Right lobe of liver (tissue), 6 donors: ENCODE data around the gene POU2F3. TPM values are rescaled to one million over a fixed set of nuclear protein-coding genes. Genes with fewer than 3 reads are reported as not detected.
"Not testable (repeated sequence)": the region's sequence is repeated elsewhere in the genome, so short reads cannot be mapped to it uniquely, and the experiment has no call there.

Source experiments
- ATAC-seq, 4 donors: fragments of 200-7000 bp; cut with Tn5 transposase; one replicate each; pipeline ENCODE4 v1.9.1; 2020; ENCODE audit warnings: mild to moderate bottlenecking in 4 of 4, moderate library complexity in 4 of 4
- DNase-seq, 3 donors: peaks; one replicate each; pipeline ENCODE4 v3.0.0-alpha.2; 2020
- H3K27ac ChIP-seq, 3 donors: fragments of 200-600 bp; one replicate each; pipeline ENCODE4 v1.8.0; 2022
- H3K27me3 ChIP-seq, 2 donors: fragments of 200-600 bp; one replicate each; pipeline ENCODE4 v1.8.0; 2022
- H3K36me3 ChIP-seq, 4 donors: fragments of 200-600 bp; sonication (generic) in 1 of 4; one replicate each; pipeline versions ENCODE4 v1.5.1 to v1.8.0; 2017 to 2022; ENCODE audit warnings: control low read depth in 1 of 4
- H3K4me1 ChIP-seq, 4 donors: fragments of 200-600 bp; sonication (generic) in 1 of 4; one replicate each; pipeline versions ENCODE4 v1.5.1 to v1.8.0; 2017 to 2022; ENCODE audit warnings: control low read depth in 1 of 4
- H3K4me3 ChIP-seq, 3 donors: fragments of 200-600 bp; one replicate each; pipeline ENCODE4 v1.8.0; 2022
- H3K9me3 ChIP-seq, 4 donors: fragments of 200-600 bp; sonication (generic) in 1 of 4; one replicate each; pipeline versions ENCODE4 v1.5.1 to v1.8.0; 2017 to 2022; ENCODE audit warnings: control low read depth in 1 of 4
- CTCF ChIP-seq, 4 donors: fragments of 200-600 bp in 3 of 4; fragments of 450-650 bp in 1 of 4; IDR thresholded peaks; one replicate each; pipeline versions ENCODE4 v1.5.1 to v1.8.0; 2016 to 2022; ENCODE audit warnings: antibody characterized with exemption in 4 of 4, mild to moderate bottlenecking in 2 of 4
- POLR2A ChIP-seq: fragments of 450-650 bp; IDR thresholded peaks from one replicate; pipeline ENCODE4 v1.6.1; 2017; ENCODE audit warnings: antibody characterized with exemption, mild to moderate bottlenecking
- WGBS: methylation state at CpG from one replicate; pipeline ENCODE4 v1.1.6; 2018; ENCODE audit warnings: low coverage, low lambda C conversion rate; ENCODE audit not compliant: insufficient coverage; ENCODE audit errors: missing lambda C conversion rate; 5-methylcytosine and 5-hydroxymethylcytosine counted together
- intact Hi-C, 2 donors: fragments of 100-400 bp; cut with DNase I; formaldehyde crosslinking; loops; one replicate each; pipeline versions ENCODE4 v1.11.2 to v1.14.1; 2022
- total RNA-seq, 6 experiments: library from RNA; depleted of rRNA in 2 of 6; stranded (reverse); fragments of >200 nt in 2 of 6; fragmentation: NEBNext Ultra II Directional in 3 of 6; extraction: Animal tissue kit (Norgen Biotek cat#: 25700) in 3 of 6; gene quantifications; one replicate each; pipeline versions ENCODE4 v1.1.0 to v1.2.4, GENCODE V29; 2016 to 2023
- donor health status: DM: no; HTN: yes; CAD: no.
- donor health status: DM: no; HTN: no; CAD: no.
- donor health status: DM: no; HTN: no; CAD: no.
- donor health status: DM: no; HTN: yes; CAD: no.
- donor health status: DM: no; HTN: yes; CAD: no.

Gene POU2F3
- total RNA-seq, 6 experiments from 2014 or later = not detected

- intact Hi-C loops = loop anchor here in 1 of 2 donors (5.0 kb wide), 1 partner anchor 53 kb away; no protein-coding TSS in a partner anchor
- TF ChIP-seq CTCF (IDR thresholded peaks at IDR 0.05) = no peak
- TF ChIP-seq POLR2A = no peak
- 49% methylated on average over 9 of the region's 13 CpGs for WGBS
- Histone ChIP-seq H3K9me3 (no peaks in the 10 kb centered on the region), H3K4me3 (no peak overlapping the region), H3K4me1 (peaks cover 0 to 3% (median 0%) of the 10 kb centered on the region in 4 donors), H3K27me3 (no peaks in the 10 kb centered on the region), H3K27ac (no peak overlapping the region), H3K36me3 (no peaks in the 10 kb centered on the region)
- ATAC-seq = no peak
- DNase-seq = no peak
Observed at GRCh38 chr11:120244476-120245365, 4.8 kb downstream of the POU2F3 start.

GRCh38 chr11:120245434-120245833 lies 5.5 kb downstream of the POU2F3 start:
- no peaks in the 10 kb centered on the region for H3K9me3 ChIP-seq
- H3K4me3 ChIP-seq = no peak overlapping the region
- H3K27ac ChIP-seq = no peak overlapping the region
- no peak for DNase-seq
- no peaks in the 10 kb centered on the region for H3K4me1 ChIP-seq
- WGBS = 100% methylated on average over 1 of the region's 1 CpG
- H3K27me3 ChIP-seq = no peaks in the 10 kb centered on the region
- H3K36me3 ChIP-seq = no peaks in the 10 kb centered on the region
- TF ChIP-seq POLR2A = no peak
- no peak for TF ChIP-seq CTCF (IDR thresholded peaks at IDR 0.05)
- no peak for ATAC-seq
- intact Hi-C loops = no loop called here

- Histone ChIP-seq H3K36me3 (no peaks in the 10 kb centered on the region), H3K9me3 (no peaks in the 10 kb centered on the region), H3K27ac (no peak overlapping the region), H3K4me3 (no peak overlapping the region), H3K27me3 (no peaks in the 10 kb centered on the region), H3K4me1 (no peaks in the 10 kb centered on the region)
- ATAC-seq = no peak
- TF ChIP-seq POLR2A (no peak), CTCF (IDR thresholded peaks at IDR 0.05) (no peak)
- DNase-seq = no peak
- intact Hi-C loops = no loop called here
- WGBS = 25% methylated on average over 5 of the region's 9 CpGs
Observed at GRCh38 chr11:120248551-120249278, 8.8 kb downstream of the POU2F3 start.

- intact Hi-C loops = no loop called here
- Histone ChIP-seq H3K27me3 (no peaks in the 10 kb centered on the region), H3K4me3 (no peak overlapping the region), H3K4me1 (no peaks in the 10 kb centered on the region), H3K27ac (no peak overlapping the region), H3K9me3 (no peaks in the 10 kb centered on the region), H3K36me3 (no peaks in the 10 kb centered on the region)
- ATAC-seq = no peak
- no peak for TF ChIP-seq POLR2A
- no peak for TF ChIP-seq CTCF (IDR thresholded peaks at IDR 0.05)
- DNase-seq = no peak
- WGBS = 66% methylated on average over 7 of the region's 8 CpGs
Observed at GRCh38 chr11:120249279-120250262, 9.6 kb downstream of the POU2F3 start.

- intact Hi-C loops, H3K4me3 ChIP-seq, H3K27ac ChIP-seq, H3K9me3 ChIP-seq, H3K36me3 ChIP-seq, DNase-seq, H3K4me1 ChIP-seq, ATAC-seq, H3K27me3 ChIP-seq: not testable (repeated sequence)
- 72% methylated on average over 8 of the region's 13 CpGs for WGBS
Observed at GRCh38 chr11:120253377-120253776, 13.4 kb downstream of the POU2F3 start.
